ENCODE measurements around the gene SFT2D3.

SFT2D3 gene

DNA sequence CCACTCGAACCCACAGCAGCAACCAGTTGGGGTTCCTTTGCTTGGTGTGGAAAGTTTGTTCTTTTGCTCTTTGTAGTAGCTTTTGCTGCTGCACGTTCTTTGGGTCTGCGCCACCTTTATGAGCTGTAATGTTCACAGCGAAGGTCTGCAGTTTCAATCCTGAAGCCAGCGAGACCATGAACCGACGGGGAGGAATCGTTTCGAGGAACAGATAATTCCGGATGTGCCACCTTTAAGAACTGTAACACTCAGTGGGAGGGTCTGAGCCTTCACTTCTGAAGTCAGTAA, 41.1 kb upstream of the SFT2D3 start:
- TF ChIP-seq, protein P1, sequence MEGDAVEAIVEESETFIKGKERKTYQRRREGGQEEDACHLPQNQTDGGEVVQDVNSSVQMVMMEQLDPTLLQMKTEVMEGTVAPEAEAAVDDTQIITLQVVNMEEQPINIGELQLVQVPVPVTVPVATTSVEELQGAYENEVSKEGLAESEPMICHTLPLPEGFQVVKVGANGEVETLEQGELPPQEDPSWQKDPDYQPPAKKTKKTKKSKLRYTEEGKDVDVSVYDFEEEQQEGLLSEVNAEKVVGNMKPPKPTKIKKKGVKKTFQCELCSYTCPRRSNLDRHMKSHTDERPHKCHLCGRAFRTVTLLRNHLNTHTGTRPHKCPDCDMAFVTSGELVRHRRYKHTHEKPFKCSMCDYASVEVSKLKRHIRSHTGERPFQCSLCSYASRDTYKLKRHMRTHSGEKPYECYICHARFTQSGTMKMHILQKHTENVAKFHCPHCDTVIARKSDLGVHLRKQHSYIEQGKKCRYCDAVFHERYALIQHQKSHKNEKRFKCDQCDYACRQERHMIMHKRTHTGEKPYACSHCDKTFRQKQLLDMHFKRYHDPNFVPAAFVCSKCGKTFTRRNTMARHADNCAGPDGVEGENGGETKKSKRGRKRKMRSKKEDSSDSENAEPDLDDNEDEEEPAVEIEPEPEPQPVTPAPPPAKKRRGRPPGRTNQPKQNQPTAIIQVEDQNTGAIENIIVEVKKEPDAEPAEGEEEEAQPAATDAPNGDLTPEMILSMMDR (IDR thresholded peaks at IDR 0.05; ENCODE audit: extremely low read depth, missing control alignments), result no peak
- no peak for DNase-seq (ENCODE audit: low spot score)

DNA sequence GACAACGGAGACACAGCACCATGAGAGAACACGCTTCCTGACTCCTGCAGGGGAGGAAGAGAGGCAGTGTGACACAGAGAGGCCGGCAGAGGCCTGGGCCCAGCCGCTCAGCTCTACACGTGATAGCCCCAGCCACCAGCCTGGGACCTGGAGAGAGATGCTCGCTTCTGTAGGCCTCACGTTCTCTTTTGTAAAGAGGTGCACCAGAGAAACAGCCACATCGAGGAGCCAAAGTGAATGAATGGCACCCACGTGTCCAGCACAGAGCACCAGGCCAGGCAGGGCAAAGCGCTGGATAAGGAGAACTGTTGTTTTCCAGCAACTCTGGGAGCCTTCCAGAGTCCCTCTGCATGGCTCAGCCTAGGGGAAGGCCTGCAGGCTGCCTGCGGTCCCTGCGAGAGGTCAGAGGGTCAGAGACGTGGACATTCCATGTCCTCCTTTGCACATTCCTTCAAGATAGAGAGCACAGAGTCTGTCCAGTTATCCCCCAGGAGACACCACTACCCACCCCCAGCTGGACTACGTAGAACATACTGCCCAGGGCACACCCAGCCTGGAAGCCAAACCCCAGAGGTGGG, 40.1 kb upstream of the SFT2D3 start:
- DNase-seq (ENCODE audit: low spot score), result no peak
- TF ChIP-seq, protein P1 (IDR thresholded peaks at IDR 0.05; ENCODE audit: extremely low read depth, missing control alignments), result no peak

DNA sequence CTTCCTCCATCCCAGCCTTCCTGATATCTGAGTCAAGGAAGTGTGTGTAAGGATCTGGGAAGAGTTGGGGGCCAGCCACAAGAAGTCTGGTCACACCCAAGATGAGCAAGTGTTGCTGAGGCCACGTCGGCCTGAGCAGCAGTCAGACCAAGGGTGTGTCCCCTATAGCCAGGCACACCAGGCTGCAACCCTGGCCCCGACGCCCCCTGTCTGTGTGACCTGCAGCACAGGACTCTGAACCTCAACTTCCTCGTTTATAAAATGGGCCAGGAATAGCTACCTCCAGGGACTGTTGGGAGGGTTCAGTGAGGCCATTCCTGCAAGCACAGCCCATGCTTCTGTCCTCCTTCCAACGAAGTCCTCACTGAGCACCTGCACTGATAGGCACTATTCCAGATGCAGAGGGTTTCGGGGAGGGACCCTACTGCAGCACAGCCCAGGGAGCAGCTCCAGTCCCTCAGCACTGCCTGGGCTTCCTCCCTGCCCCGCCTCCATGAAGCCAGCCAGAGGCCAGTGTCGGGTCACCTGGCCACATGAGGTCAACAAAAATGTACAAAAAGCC, 39.3 kb upstream of the SFT2D3 start:
- no peak for DNase-seq (ENCODE audit: low spot score)
- TF ChIP-seq, protein P1 (IDR thresholded peaks at IDR 0.05; ENCODE audit: extremely low read depth, missing control alignments), result no peak

DNA sequence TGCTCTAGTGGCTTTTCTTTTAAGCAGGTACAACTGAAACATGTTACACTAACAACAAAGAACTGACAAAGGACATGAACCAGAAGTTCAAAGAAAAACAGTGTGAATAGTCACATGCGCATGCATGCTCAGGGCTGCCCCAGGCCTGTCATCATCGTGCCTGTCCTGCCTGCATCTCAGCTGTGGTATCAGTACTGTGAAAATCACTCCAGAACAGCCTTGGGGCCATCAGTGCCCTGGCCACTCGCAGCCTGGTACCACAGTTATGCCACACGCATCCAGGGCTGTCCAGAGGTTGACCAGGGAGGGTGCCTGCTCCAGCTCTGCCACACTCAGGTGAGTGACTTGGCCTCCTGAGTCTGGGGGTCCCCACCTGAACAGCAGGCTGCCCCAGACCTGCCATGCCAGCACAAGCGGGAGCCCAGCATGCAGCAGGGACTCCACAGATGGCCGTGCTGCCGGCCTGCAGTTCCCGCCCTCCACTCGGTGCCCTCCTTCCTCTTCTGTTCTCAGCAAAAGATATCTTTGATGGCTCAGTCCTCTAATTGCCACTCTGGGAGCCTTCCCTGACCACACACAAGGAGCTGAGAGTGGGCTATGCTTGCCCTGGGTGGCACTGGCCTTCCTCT, 38.2 kb upstream of the SFT2D3 start:
- TF ChIP-seq, protein P1 (IDR thresholded peaks at IDR 0.05; ENCODE audit: extremely low read depth, missing control alignments), result no peak

DNA sequence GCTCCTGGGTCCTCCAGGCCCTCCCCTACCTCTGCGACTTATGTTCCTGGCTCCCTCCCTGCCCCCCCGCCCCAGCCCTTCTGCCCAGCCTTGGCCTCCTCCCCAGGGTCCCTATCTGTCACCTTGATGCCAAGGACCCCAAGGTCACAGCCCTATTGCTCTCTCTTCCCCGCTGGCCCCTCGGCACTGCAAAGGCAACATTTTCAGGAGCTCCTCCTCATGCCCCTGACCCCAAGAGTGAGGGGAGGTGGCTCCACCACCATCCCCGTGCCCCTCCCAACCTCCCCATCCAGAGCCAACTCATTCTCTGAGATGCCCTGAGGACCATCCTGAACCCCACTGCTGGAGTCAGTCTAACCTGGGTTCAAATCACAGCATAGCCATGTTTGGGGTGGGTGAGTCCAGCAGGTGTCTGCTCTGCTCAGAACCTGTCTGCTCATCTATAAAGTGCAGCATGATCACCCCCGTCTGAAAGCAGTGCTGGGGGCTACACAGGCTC, 37.7 kb upstream of the SFT2D3 start:
- no peak for DNase-seq (ENCODE audit: low spot score)
- TF ChIP-seq, protein P1 (IDR thresholded peaks at IDR 0.05; ENCODE audit: extremely low read depth, missing control alignments), result no peak

More for the DNA sequence above, 38.2 kb upstream of the SFT2D3 start:
- no peak for DNase-seq (ENCODE audit: low spot score)

DNA sequence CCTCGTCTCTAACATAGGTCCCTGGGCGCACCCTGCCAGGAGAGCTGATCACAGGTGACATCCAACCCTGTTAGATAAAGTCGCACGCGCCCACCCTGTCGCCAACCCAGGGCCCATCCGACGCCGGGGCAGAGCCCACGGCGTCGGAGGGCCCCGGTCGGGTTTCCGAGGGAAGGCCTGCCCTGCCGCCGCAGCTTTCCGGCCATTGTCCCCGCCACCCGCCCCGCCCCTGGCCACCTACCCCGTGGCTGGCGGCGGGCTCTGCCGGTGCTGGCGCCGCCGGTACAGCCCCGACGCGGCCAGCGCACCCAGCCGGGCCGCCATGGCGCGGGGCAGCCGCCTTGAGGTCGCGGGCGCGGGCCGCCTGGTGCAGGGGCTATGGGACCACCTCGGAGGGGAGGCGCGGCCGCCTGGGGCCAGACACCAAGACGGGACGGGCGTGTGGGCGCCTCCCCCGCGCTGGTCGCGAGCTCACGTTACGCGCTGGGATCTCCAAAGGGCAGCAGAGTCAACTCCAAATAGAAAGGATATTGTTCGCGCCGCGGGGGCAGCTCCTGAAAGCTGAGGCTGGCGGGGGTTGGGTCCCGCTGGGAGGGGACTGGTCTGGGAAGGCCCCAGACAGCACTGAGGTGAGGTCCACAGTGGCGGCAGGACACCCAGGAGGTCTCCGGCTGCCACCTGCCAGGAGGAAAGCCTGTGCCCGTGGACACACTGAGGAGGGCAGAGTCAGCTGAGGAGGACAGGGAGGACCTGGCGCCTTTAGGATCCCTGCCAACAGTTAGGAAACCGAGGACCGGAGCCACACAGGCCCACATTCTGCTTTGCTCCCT, 37.0 kb upstream of the SFT2D3 start:
- TF ChIP-seq, protein P1 (IDR thresholded peaks at IDR 0.05; ENCODE audit: extremely low read depth, missing control alignments), result no peak
- no peak for DNase-seq (ENCODE audit: low spot score)

DNA sequence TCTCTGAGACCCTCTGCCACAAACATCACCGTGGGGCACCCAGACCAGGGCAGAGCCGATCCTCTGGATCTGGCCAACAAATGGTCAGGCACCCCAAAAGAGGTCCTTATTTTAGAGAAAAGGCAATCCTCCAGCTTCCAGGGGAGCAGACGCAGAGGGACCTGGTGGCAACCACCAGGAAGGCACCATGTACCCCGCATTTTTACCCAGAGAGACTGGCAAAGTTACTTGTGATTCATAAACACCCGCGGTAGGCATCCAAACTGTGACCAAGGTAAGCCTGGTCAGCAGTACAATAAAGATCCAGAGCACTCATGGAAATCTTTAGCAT, 36.4 kb upstream of the SFT2D3 start:
- TF ChIP-seq, protein P1 (IDR thresholded peaks at IDR 0.05; ENCODE audit: extremely low read depth, missing control alignments), result no peak
- no peak for DNase-seq (ENCODE audit: low spot score)
